Measurements from ENCODE around the gene MVB12B. TPM values are rescaled to one million over a fixed set of nuclear protein-coding genes. Genes with fewer than 3 reads are reported as not detected.

MVB12B gene
- total RNA-seq, 1 experiment from 2014 or later, result 9.4 TPM

DNA sequence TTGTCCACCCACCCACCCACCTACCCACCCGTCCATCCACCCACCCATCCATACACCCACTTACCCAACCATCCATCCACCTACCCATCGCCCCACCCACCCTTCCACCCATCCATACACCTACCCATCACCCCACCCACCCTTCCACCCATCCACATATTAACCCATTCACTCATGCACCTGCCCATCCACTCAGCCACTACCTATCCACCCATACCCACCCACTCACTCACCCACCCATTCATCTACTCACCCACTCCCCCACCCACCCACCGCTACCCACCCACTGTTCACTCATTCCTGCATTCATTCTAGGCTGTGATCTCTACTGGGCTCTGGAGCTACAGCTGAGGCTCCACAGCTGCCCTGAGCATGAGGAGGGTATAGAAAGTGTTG, 169.6 kb downstream of the MVB12B start:
- no peak for TF ChIP-seq TCF7L2 (IDR thresholded peaks at IDR 0.05; ENCODE audit: low read depth, low read length)
- no peak for TF ChIP-seq CTCF (IDR thresholded peaks at IDR 0.05)
- no peak for TF ChIP-seq SIN3A (IDR thresholded peaks at IDR 0.05; ENCODE audit: borderline replicate concordance, insufficient read depth, low read depth, low read length)
- TF ChIP-seq, protein P1, sequence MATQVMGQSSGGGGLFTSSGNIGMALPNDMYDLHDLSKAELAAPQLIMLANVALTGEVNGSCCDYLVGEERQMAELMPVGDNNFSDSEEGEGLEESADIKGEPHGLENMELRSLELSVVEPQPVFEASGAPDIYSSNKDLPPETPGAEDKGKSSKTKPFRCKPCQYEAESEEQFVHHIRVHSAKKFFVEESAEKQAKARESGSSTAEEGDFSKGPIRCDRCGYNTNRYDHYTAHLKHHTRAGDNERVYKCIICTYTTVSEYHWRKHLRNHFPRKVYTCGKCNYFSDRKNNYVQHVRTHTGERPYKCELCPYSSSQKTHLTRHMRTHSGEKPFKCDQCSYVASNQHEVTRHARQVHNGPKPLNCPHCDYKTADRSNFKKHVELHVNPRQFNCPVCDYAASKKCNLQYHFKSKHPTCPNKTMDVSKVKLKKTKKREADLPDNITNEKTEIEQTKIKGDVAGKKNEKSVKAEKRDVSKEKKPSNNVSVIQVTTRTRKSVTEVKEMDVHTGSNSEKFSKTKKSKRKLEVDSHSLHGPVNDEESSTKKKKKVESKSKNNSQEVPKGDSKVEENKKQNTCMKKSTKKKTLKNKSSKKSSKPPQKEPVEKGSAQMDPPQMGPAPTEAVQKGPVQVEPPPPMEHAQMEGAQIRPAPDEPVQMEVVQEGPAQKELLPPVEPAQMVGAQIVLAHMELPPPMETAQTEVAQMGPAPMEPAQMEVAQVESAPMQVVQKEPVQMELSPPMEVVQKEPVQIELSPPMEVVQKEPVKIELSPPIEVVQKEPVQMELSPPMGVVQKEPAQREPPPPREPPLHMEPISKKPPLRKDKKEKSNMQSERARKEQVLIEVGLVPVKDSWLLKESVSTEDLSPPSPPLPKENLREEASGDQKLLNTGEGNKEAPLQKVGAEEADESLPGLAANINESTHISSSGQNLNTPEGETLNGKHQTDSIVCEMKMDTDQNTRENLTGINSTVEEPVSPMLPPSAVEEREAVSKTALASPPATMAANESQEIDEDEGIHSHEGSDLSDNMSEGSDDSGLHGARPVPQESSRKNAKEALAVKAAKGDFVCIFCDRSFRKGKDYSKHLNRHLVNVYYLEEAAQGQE (IDR thresholded peaks at IDR 0.05; ENCODE audit: insufficient read depth in 1 of 2, low read depth in 2 of 2, low read length in 1 of 2), result no peak
- TF ChIP-seq POLR2AphosphoS5 (IDR thresholded peaks at IDR 0.05; ENCODE audit: low read depth, low read length), result no peak
- DNase-seq (ENCODE audit: low read depth, low spot score) (no peak), ATAC-seq (no peak)
- intact Hi-C loops (cut with micrococcal nuclease; ENCODE audit: unreplicated experiment) (loop anchor here (10.0 kb wide), 1 partner anchor 191 kb away; no protein-coding TSS in a partner anchor), in situ Hi-C loops (cut with HindIII; ENCODE audit: low pct_unique_long_range_greater_than_20kb, low sequenced_read_pairs) (no loop called here)
- CTCF ChIA-PET, result interaction anchor here (0.6 kb wide), 1 partner anchor 368 kb away, joined by 10 read pairs; no protein-coding TSS in a partner anchor
- Histone ChIP-seq H3K36me3 (ENCODE audit: control insufficient read depth, insufficient read depth, low read length) (no peaks in the 10 kb centered on the region), H3K4me3 (ENCODE audit: low read depth in 2 of 2, low read length in 2 of 2) (no peak overlapping the region), H3K9me3 (ENCODE audit: control insufficient read depth, insufficient read depth, low read depth, low read length) (no peaks in the 10 kb centered on the region), H3K27ac (ENCODE audit: low read length) (no peak overlapping the region), H3K27me3 (ENCODE audit: control insufficient read depth, insufficient read depth, low read length) (no peaks in the 10 kb centered on the region), H3K4me1 (ENCODE audit: control insufficient read depth, insufficient read depth, low read length) (no peaks in the 10 kb centered on the region)
- POLR2A ChIA-PET, result no interaction called here
- no TSS peak for BruUV-seq (replicated peaks)

- Histone ChIP-seq H3K27me3 (ENCODE audit: control insufficient read depth, insufficient read depth, low read length) (no peaks in the 10 kb centered on the region), H3K4me1 (ENCODE audit: control insufficient read depth, insufficient read depth, low read length) (no peaks in the 10 kb centered on the region), H3K27ac (ENCODE audit: low read length) (no peak overlapping the region), H3K36me3 (ENCODE audit: control insufficient read depth, insufficient read depth, low read length) (no peaks in the 10 kb centered on the region), H3K4me3 (ENCODE audit: low read depth in 2 of 2, low read length in 2 of 2) (no peak overlapping the region), H3K9me3 (ENCODE audit: control insufficient read depth, insufficient read depth, low read depth, low read length) (no peaks in the 10 kb centered on the region)
- BruUV-seq (replicated peaks), result no TSS peak
- intact Hi-C loops (cut with micrococcal nuclease; ENCODE audit: unreplicated experiment) (loop anchor here (10.0 kb wide), 1 partner anchor 192 kb away; no protein-coding TSS in a partner anchor), in situ Hi-C loops (cut with HindIII; ENCODE audit: low pct_unique_long_range_greater_than_20kb, low sequenced_read_pairs) (no loop called here)
- DNase-seq (ENCODE audit: low read depth, low spot score), result no peak
- ChIA-PET CTCF (interaction anchor here (0.6 kb wide), 1 partner anchor 369 kb away, joined by 10 read pairs; no protein-coding TSS in a partner anchor), POLR2A (no interaction called here)
- TF ChIP-seq SIN3A (IDR thresholded peaks at IDR 0.05; ENCODE audit: borderline replicate concordance, insufficient read depth, low read depth, low read length), result no peak
- TF ChIP-seq, protein P1 (IDR thresholded peaks at IDR 0.05; ENCODE audit: insufficient read depth in 1 of 2, low read depth in 2 of 2, low read length in 1 of 2), result no peak
- no peak for ATAC-seq
Observed at GRCh38 chr9:126496781-126497659, 170.4 kb downstream of the MVB12B start.
